ENCODE measurements around the gene OOSP2. TPM values are rescaled to one million over a fixed set of nuclear protein-coding genes. Genes with fewer than 3 reads are reported as not detected.

OOSP2 gene
- not detected for total RNA-seq
- not detected for polyA plus RNA-seq (ENCODE audit: insufficient read depth, low read depth, low replicate concordance)
- long read RNA-seq, donor 1: 0 reads
- long read RNA-seq, donor 2: 0 reads
- long read RNA-seq, donor 3: 0 reads
- long read RNA-seq, donor 4: 0 reads
- long read RNA-seq, donor 5: 0 reads
- long read RNA-seq, donor 6: 0 reads
- long read RNA-seq, donor 7: 0 reads
- long read RNA-seq, donor 8: 0 reads
- long read RNA-seq, donor 9: 0 reads
- long read RNA-seq, donor 10: 0 reads

GRCh38 chr11:60040109-60040508 is at the start of gene OOSP2:
TSS of gene OOSP2 (plus strand) at chr11:60040409. CDS start at chr11:60040460, 51 bp downstream.
- intact Hi-C loops (cut with DNase I): no loop called here
- Histone ChIP-seq H3K27ac (ENCODE audit: low read depth in 2 of 2, low read length in 2 of 2) (no peak within 1 kb of the TSS), H3K4me3 (ENCODE audit: low read length in 3 of 3) (no peak within 1 kb of the TSS), H3K4me1 (ENCODE audit: control insufficient read depth in 2 of 3, insufficient read depth in 2 of 3, low read depth in 1 of 3, low read length in 3 of 3) (no peaks in the 10 kb centered on the region), H3K27me3 (ENCODE audit: control insufficient read depth, insufficient read depth, low read length) (no peaks in the 10 kb centered on the region), H3K9me3 (ENCODE audit: control insufficient read depth in 2 of 3, insufficient read depth in 1 of 3, low read length in 3 of 3) (no peaks in the 10 kb centered on the region), H3K9ac (ENCODE audit: low read length in 3 of 3) (no peak within 1 kb of the TSS), H3K36me3 (ENCODE audit: control insufficient read depth in 2 of 3, insufficient read depth in 3 of 3, low read length in 3 of 3) (no peaks in the 10 kb centered on the region)
- DNase-seq (no peak), FAIRE-seq (no peak)
- no peak for TF ChIP-seq CTCF (IDR thresholded peaks at IDR 0.05; ENCODE audit: borderline replicate concordance, extremely low read depth, insufficient read depth)

GRCh38 chr11:59990421-59990820 is 49.8 kb upstream of the OOSP2 start:
- no peak for DNase-seq
- Histone ChIP-seq H3K4me1 (ENCODE audit: control insufficient read depth in 2 of 3, insufficient read depth in 2 of 3, low read depth in 1 of 3, low read length in 3 of 3) (no peaks in the 10 kb centered on the region), H3K9ac (ENCODE audit: low read length in 3 of 3) (no peak overlapping the region), H3K4me3 (ENCODE audit: low read length in 3 of 3) (no peak overlapping the region), H3K36me3 (ENCODE audit: control insufficient read depth in 2 of 3, insufficient read depth in 3 of 3, low read length in 3 of 3) (no peaks in the 10 kb centered on the region), H3K9me3 (ENCODE audit: control insufficient read depth in 2 of 3, insufficient read depth in 1 of 3, low read length in 3 of 3) (no peaks in the 10 kb centered on the region), H3K27ac (ENCODE audit: low read depth in 2 of 2, low read length in 2 of 2) (no peak overlapping the region), H3K27me3 (ENCODE audit: control insufficient read depth, insufficient read depth, low read length) (no peaks in the 10 kb centered on the region)
- TF ChIP-seq CTCF (IDR thresholded peaks at IDR 0.05; ENCODE audit: borderline replicate concordance, extremely low read depth, insufficient read depth): no peak
- intact Hi-C loops (cut with DNase I): no loop called here
- peak; percentile 21 for FAIRE-seq

GRCh38 chr11:59992425-59992824 is 47.8 kb upstream of the OOSP2 start:
- Histone ChIP-seq H3K27ac (ENCODE audit: low read depth in 2 of 2, low read length in 2 of 2) (no peak overlapping the region), H3K4me1 (ENCODE audit: control insufficient read depth in 2 of 3, insufficient read depth in 2 of 3, low read depth in 1 of 3, low read length in 3 of 3) (no peaks in the 10 kb centered on the region), H3K27me3 (ENCODE audit: control insufficient read depth, insufficient read depth, low read length) (no peaks in the 10 kb centered on the region), H3K36me3 (ENCODE audit: control insufficient read depth in 2 of 3, insufficient read depth in 3 of 3, low read length in 3 of 3) (no peaks in the 10 kb centered on the region), H3K9ac (ENCODE audit: low read length in 3 of 3) (no peak overlapping the region), H3K9me3 (ENCODE audit: control insufficient read depth in 2 of 3, insufficient read depth in 1 of 3, low read length in 3 of 3) (no peaks in the 10 kb centered on the region), H3K4me3 (ENCODE audit: low read length in 3 of 3) (no peak overlapping the region)
- FAIRE-seq: no peak
- intact Hi-C loops (cut with DNase I): no loop called here
- TF ChIP-seq CTCF (IDR thresholded peaks at IDR 0.05; ENCODE audit: borderline replicate concordance, extremely low read depth, insufficient read depth): no peak
- no peak for DNase-seq

- intact Hi-C loops (cut with DNase I): no loop called here
- Histone ChIP-seq H3K4me1 (ENCODE audit: control insufficient read depth in 2 of 3, insufficient read depth in 2 of 3, low read depth in 1 of 3, low read length in 3 of 3) (no peaks in the 10 kb centered on the region), H3K4me3 (ENCODE audit: low read length in 3 of 3) (no peak overlapping the region)
Observed at GRCh38 chr11:59997800-59998199, 42.4 kb upstream of the OOSP2 start.

More at GRCh38 chr11:59997800-59998199, 42.4 kb upstream of the OOSP2 start:
- Histone ChIP-seq H3K9me3 (ENCODE audit: control insufficient read depth in 2 of 3, insufficient read depth in 1 of 3, low read length in 3 of 3) (no peaks in the 10 kb centered on the region), H3K9ac (ENCODE audit: low read length in 3 of 3) (no peak overlapping the region), H3K36me3 (ENCODE audit: control insufficient read depth in 2 of 3, insufficient read depth in 3 of 3, low read length in 3 of 3) (no peaks in the 10 kb centered on the region), H3K27me3 (ENCODE audit: control insufficient read depth, insufficient read depth, low read length) (no peaks in the 10 kb centered on the region), H3K27ac (ENCODE audit: low read depth in 2 of 2, low read length in 2 of 2) (no peak overlapping the region)
- no peak for DNase-seq
- no peak for FAIRE-seq
- TF ChIP-seq CTCF (IDR thresholded peaks at IDR 0.05; ENCODE audit: borderline replicate concordance, extremely low read depth, insufficient read depth): no peak
